Omental fat pad (tissue), 4 donors: ENCODE data around the gene MYOM3. TPM values are rescaled to one million over a fixed set of nuclear protein-coding genes. Genes with fewer than 3 reads are reported as not detected.

Source experiments
- ATAC-seq: fragments of 150-250 bp; one replicate; pipeline ENCODE4 v1.9.1; 2016; ENCODE audit warnings: mild to moderate bottlenecking, moderate library complexity; ENCODE audit not compliant: low FRiP score
- DNase-seq: peaks from one replicate; pipeline ENCODE4 v3.0.0-alpha.2; 2019; ENCODE audit warnings: low spot score
- CTCF ChIP-seq, 3 donors: fragments of 450-650 bp; IDR thresholded peaks; one replicate each; pipeline ENCODE4 v1.5.1; 2016 to 2017; ENCODE audit warnings: antibody characterized with exemption in 3 of 3, mild to moderate bottlenecking in 3 of 3, moderate library complexity in 2 of 3
- total RNA-seq, 4 donors: library from RNA; depleted of rRNA; stranded (reverse); fragments of >200 nt; gene quantifications; one replicate each; pipeline ENCODE4 v1.1.0, GENCODE V29; 2016

Gene MYOM3
- total RNA-seq, 4 donors from 2014 or later = 0.13 to 0.79 (median 0.32) TPM

DNA sequence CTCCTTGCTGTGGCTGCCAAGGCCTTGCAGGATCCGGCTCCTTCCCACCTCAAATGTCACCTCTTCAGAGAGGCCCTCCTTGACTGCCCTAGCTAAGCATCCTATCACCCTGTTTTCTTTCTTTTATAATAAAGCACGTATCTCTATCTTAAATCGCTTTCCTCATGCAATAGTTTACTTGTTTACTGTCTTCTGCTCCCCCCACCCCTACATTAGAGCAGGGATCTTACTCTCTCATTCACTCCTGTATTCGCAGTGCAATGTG, 36.4 kb downstream of the MYOM3 start:
- TF ChIP-seq CTCF (IDR thresholded peaks at IDR 0.05) = no peak
- DNase-seq (no peak), ATAC-seq (no peak)

GRCh38 chr1:24074817-24075589, 36.9 kb downstream of the MYOM3 start:
- no peak for TF ChIP-seq CTCF (IDR thresholded peaks at IDR 0.05)
- ATAC-seq (no peak), DNase-seq (no peak)

GRCh38 chr1:24074196-24074595, 37.7 kb downstream of the MYOM3 start:
- no peak for TF ChIP-seq CTCF (IDR thresholded peaks at IDR 0.05)
- DNase-seq = no peak
- ATAC-seq = no peak

DNA sequence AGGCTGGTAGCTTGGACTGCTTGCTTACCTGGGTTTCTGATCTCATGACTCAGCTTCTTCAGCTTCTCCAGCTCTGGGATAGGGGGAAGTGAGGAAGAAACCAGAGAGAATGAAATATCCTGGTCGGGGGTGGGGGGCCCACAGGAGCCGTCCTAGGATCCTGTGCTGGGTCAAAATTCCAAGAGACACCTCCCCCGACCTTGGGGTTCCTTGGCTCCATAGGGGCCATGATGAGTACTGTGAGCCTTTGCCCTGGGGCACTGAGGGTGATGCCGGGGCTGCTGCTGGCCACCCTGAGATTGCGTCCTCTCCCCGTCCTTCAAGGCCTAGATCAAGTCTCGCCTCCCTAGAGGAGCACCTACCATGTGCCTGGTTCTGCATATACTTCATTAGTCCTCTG, 40.0 kb downstream of the MYOM3 start:
- ATAC-seq (no peak), DNase-seq (no peak)
- TF ChIP-seq CTCF (IDR thresholded peaks at IDR 0.05) = no peak

DNA sequence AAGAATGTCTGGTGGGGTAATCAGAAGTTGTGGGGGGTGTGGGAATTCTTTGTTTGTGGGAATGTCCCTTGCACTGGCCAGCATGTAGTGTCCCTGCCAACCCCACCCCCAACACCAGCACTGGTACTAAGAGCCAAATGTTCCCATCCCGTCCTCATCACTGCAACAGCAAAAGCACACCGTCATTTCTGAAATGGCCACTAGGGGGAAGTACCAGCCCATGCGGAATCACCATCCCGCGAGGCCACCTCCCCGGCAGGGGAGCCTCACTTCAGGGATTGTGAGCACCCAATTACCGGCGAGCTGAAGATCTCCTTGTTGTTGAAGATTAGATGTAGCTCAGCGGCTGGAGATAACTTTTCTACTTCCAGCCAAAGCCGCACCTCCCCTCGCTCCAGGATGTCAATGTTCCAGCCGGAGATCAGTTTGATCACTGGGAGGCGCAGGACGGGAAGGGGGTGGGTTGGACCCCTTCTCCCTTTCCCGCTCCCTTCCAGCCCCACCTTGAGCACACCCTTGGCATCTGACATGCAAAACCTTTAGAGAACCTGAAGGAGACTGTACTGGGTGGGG, 41.0 kb downstream of the MYOM3 start:
- DNase-seq = peak; percentile 68
- peak; percentile 70 for ATAC-seq
- TF ChIP-seq CTCF (IDR thresholded peaks at IDR 0.05) = peak in 2 of 3 donors; percentile 65 to 68

- no peak for TF ChIP-seq CTCF (IDR thresholded peaks at IDR 0.05)
- ATAC-seq (no peak), DNase-seq (no peak)
These were observed 42.1 kb downstream of the MYOM3 start for GRCh38 chr1:24069817-24070216.

- DNase-seq (no peak), ATAC-seq (no peak)
- TF ChIP-seq CTCF (IDR thresholded peaks at IDR 0.05) = no peak
These were observed 44.0 kb downstream of the MYOM3 start for GRCh38 chr1:24067978-24068377.
